ENCODE measurements around the gene BLMH.

The BLMH gene

DNA sequence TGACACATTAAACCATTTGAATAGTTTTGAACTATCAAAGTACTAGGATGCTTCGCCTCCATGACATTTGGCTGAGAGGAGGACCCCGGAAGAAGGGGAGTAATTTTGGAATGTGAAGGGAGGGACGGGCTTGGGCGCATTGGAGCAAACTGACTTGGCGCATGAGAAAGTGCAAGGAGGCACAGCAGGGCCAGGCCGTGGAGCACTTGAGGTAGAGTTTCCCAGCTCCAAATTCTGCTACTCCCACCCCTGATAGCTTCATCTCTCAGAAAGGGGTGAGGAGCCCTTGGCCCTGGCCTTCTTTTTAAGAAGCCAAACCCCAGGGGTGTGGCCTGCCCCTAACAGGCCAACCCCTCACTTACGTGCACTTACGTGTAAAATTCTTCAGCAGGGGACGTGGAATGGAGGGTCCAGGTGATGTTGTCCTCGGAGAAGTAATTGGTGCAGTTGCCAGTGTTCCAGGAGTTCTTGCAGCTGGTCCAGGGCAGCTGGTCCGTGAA lies 73.9 kb downstream of the BLMH start:
- DNase-seq (ENCODE audit: low spot score) (no peak), ATAC-seq (ENCODE audit: low read depth) (no peak)
- Histone ChIP-seq H3K4me3 (ENCODE audit: severe bottlenecking) (no peak overlapping the region), H3K9me3 (ENCODE audit: severe bottlenecking) (no peaks in the 10 kb centered on the region), H3K36me3 (ENCODE audit: low read depth) (no peaks in the 10 kb centered on the region), H3K27ac (ENCODE audit: poor library complexity, severe bottlenecking) (no peak overlapping the region), H3K4me1 (ENCODE audit: insufficient read depth, poor library complexity, severe bottlenecking) (no peaks in the 10 kb centered on the region), H3K27me3 (ENCODE audit: insufficient read depth, poor library complexity, severe bottlenecking) (no peaks in the 10 kb centered on the region)
- TF ChIP-seq, protein P1, sequence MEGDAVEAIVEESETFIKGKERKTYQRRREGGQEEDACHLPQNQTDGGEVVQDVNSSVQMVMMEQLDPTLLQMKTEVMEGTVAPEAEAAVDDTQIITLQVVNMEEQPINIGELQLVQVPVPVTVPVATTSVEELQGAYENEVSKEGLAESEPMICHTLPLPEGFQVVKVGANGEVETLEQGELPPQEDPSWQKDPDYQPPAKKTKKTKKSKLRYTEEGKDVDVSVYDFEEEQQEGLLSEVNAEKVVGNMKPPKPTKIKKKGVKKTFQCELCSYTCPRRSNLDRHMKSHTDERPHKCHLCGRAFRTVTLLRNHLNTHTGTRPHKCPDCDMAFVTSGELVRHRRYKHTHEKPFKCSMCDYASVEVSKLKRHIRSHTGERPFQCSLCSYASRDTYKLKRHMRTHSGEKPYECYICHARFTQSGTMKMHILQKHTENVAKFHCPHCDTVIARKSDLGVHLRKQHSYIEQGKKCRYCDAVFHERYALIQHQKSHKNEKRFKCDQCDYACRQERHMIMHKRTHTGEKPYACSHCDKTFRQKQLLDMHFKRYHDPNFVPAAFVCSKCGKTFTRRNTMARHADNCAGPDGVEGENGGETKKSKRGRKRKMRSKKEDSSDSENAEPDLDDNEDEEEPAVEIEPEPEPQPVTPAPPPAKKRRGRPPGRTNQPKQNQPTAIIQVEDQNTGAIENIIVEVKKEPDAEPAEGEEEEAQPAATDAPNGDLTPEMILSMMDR (IDR thresholded peaks at IDR 0.05; ENCODE audit: poor library complexity, severe bottlenecking), result no peak

DNA sequence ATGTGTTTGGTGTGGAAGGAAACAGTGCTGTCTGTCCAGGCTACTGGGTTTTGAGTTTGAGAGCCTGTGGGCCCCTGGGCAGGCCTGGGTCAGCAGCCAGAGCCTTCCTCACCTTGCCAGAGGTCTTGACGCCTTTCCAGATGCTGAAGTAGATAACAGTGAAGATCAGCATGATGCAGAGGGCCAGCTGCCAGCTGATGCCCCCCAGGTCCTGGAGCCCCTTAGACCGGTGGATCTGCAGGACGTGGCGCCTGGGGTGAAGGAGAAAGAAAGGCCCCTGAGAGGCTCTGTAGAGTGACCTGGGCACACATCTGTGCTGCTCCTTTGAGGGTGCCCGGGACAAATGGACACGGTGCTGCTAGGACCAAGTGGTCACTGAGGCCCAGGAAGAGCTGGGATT lies 74.7 kb downstream of the BLMH start:
- no peak overlapping the region for H3K4me3 ChIP-seq (ENCODE audit: severe bottlenecking)
- H3K4me1 ChIP-seq (ENCODE audit: insufficient read depth, poor library complexity, severe bottlenecking), result no peaks in the 10 kb centered on the region
- DNase-seq (ENCODE audit: low spot score) (no peak), ATAC-seq (ENCODE audit: low read depth) (no peak)
- no peaks in the 10 kb centered on the region for H3K9me3 ChIP-seq (ENCODE audit: severe bottlenecking)
- TF ChIP-seq, protein P1 (IDR thresholded peaks at IDR 0.05; ENCODE audit: poor library complexity, severe bottlenecking), result no peak
- H3K27me3 ChIP-seq (ENCODE audit: insufficient read depth, poor library complexity, severe bottlenecking), result no peaks in the 10 kb centered on the region
- H3K36me3 ChIP-seq (ENCODE audit: low read depth), result no peaks in the 10 kb centered on the region
- no peak overlapping the region for H3K27ac ChIP-seq (ENCODE audit: poor library complexity, severe bottlenecking)

DNA sequence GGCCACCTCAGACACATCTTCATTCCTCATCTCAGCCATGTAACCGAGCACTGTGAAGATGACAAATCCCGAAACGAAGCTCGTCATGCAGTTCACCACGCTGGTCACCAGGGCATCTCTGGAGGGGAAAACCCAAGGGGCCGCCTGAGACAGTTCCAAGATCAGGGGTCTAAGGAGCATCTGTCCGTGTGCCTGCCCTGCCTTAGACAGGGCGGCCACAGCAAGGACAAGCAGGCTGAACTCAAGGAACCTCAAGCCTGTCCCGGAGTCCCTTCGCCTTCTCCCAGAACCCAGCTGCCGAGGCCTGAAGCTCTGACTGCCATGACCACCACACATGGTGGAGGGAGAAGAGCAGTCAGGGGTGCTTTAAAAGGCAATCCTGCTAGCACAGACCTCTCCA lies 79.0 kb downstream of the BLMH start:
- Histone ChIP-seq H3K4me3 (ENCODE audit: severe bottlenecking) (no peak overlapping the region), H3K4me1 (ENCODE audit: insufficient read depth, poor library complexity, severe bottlenecking) (no peaks in the 10 kb centered on the region), H3K27ac (ENCODE audit: poor library complexity, severe bottlenecking) (no peak overlapping the region), H3K36me3 (ENCODE audit: low read depth) (no peaks in the 10 kb centered on the region), H3K27me3 (ENCODE audit: insufficient read depth, poor library complexity, severe bottlenecking) (no peaks in the 10 kb centered on the region), H3K9me3 (ENCODE audit: severe bottlenecking) (no peaks in the 10 kb centered on the region)
- TF ChIP-seq, protein P1 (IDR thresholded peaks at IDR 0.05; ENCODE audit: poor library complexity, severe bottlenecking), result no peak
- DNase-seq (ENCODE audit: low spot score) (no peak), ATAC-seq (ENCODE audit: low read depth) (no peak)

DNA sequence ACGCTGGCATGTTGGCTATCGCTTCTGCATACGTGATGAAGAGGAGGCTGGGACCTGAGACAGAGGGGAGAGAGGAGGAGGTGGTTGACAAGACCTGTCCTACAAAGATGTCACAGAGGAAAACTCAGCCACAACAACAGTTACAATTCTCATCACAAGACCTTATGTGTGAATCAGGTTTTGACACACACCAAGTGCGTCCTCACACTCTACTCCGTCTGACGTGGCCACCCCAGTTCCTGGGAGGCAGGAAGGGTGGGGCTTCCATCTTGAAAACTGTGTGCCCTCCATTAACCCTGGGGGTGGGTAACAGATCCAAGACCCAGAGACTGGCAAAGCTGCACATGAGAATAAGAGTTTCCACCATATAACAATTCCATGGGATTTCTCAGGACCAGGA lies 80.4 kb downstream of the BLMH start:
- Histone ChIP-seq H3K36me3 (ENCODE audit: low read depth) (no peaks in the 10 kb centered on the region), H3K4me1 (ENCODE audit: insufficient read depth, poor library complexity, severe bottlenecking) (no peaks in the 10 kb centered on the region), H3K27ac (ENCODE audit: poor library complexity, severe bottlenecking) (no peak overlapping the region), H3K9me3 (ENCODE audit: severe bottlenecking) (no peaks in the 10 kb centered on the region), H3K4me3 (ENCODE audit: severe bottlenecking) (no peak overlapping the region), H3K27me3 (ENCODE audit: insufficient read depth, poor library complexity, severe bottlenecking) (no peaks in the 10 kb centered on the region)
- TF ChIP-seq, protein P1 (IDR thresholded peaks at IDR 0.05; ENCODE audit: poor library complexity, severe bottlenecking), result no peak
- ATAC-seq (ENCODE audit: low read depth), result no peak
- DNase-seq (ENCODE audit: low spot score), result no peak

DNA sequence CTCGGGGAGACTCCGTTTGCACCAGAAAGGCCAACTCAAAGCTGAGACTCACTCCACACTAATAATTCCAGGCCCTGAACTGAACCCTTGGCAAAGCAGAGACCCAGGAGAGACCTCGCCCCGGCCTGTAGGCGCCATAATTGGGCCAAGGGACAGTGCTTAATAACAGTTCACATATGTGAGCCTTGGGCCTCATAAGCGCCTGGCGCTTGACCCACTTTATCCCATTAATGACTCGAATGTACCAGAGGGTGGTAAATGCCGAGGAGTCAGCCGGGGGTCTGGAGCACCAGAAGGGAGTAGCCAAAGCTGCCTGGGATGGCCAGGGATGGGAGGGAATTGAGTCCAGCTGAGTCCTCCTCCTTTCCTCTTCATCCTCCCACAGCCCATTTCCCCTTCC lies 80.8 kb downstream of the BLMH start:
- ATAC-seq (ENCODE audit: low read depth), result no peak
- Histone ChIP-seq H3K27me3 (ENCODE audit: insufficient read depth, poor library complexity, severe bottlenecking) (no peaks in the 10 kb centered on the region), H3K36me3 (ENCODE audit: low read depth) (no peaks in the 10 kb centered on the region), H3K27ac (ENCODE audit: poor library complexity, severe bottlenecking) (no peak overlapping the region), H3K4me3 (ENCODE audit: severe bottlenecking) (no peak overlapping the region), H3K4me1 (ENCODE audit: insufficient read depth, poor library complexity, severe bottlenecking) (no peaks in the 10 kb centered on the region), H3K9me3 (ENCODE audit: severe bottlenecking) (no peaks in the 10 kb centered on the region)
- TF ChIP-seq, protein P1 (IDR thresholded peaks at IDR 0.05; ENCODE audit: poor library complexity, severe bottlenecking), result no peak
- DNase-seq (ENCODE audit: low spot score), result no peak
